Esophagus muscularis mucosa (tissue), 4 donors: Measurements from ENCODE around the gene ABCC4. TPM values are rescaled to one million over a fixed set of nuclear protein-coding genes. Genes with fewer than 3 reads are reported as not detected.

Experiments used
- DNase-seq: peaks from one replicate; pipeline ENCODE4 v3.0.0-alpha.2; 2017; ENCODE audit errors: extremely low spot score
- H3K27ac ChIP-seq, 4 donors: fragments of 200-600 bp; sonication (generic); replicated peaks in 1 of 4; 1 replicate in 3 of 4; 2 replicates in 1 of 4; pipeline ENCODE4 v1.5.1; 2016 to 2019; ENCODE audit warnings: mild to moderate bottlenecking in 1 of 4
- H3K27me3 ChIP-seq, 4 donors: fragments of 200-600 bp; sonication (generic); one replicate each; pipeline versions ENCODE4 v1.5.1 to v1.6.0; 2016 to 2019
- H3K36me3 ChIP-seq, 4 donors: fragments of 200-600 bp; sonication (generic); one replicate each; pipeline ENCODE4 v1.5.1; 2016 to 2019
- H3K4me1 ChIP-seq, 4 donors: fragments of 200-600 bp; sonication (generic); one replicate each; pipeline ENCODE4 v1.5.1; 2016 to 2019
- H3K4me3 ChIP-seq, 4 donors: fragments of 200-600 bp; sonication (generic); 1 replicate in 2 of 4; 2 replicates in 2 of 4; pipeline ENCODE4 v1.5.1; 2016 to 2019; ENCODE audit warnings: mild to moderate bottlenecking in 4 of 4, moderate library complexity in 1 of 4
- H3K9me3 ChIP-seq, 4 donors: fragments of 200-600 bp; sonication (generic); 1 replicate in 3 of 4; 2 replicates in 1 of 4; pipeline ENCODE4 v1.5.1; 2016 to 2019
- CTCF ChIP-seq, 3 experiments: fragments of 200-600 bp in 2 of 3; fragments of 450-650 bp in 1 of 3; sonication (generic) in 2 of 3; IDR thresholded peaks; one replicate each; pipeline ENCODE4 v1.5.1; 2017 to 2019; ENCODE audit warnings: antibody characterized with exemption in 3 of 3, mild to moderate bottlenecking in 2 of 3, moderate library complexity in 1 of 3
- EP300 ChIP-seq: sonication (generic); formaldehyde crosslinking; IDR thresholded peaks from one replicate; pipeline ENCODE4 v1.6.1; 2017; ENCODE audit warnings: antibody characterized with exemption
- POLR2A ChIP-seq: fragments of 450-650 bp; IDR thresholded peaks from one replicate; pipeline ENCODE4 v1.6.1; 2017; ENCODE audit warnings: antibody characterized with exemption, moderate library complexity, mild to moderate bottlenecking, low read depth
- POLR2AphosphoS5 ChIP-seq, 2 donors: sonication (generic); formaldehyde crosslinking; IDR thresholded peaks; one replicate each; pipeline ENCODE4 v1.6.1; 2017; ENCODE audit warnings: antibody characterized with exemption in 2 of 2
- WGBS: methylation state at CpG from one replicate; pipeline ENCODE4 v1.1.5; 2018; 5-methylcytosine and 5-hydroxymethylcytosine counted together
- intact Hi-C: fragments of 100-400 bp; cut with DNase I; formaldehyde crosslinking; loops from one replicate; pipeline ENCODE4 v1.15.1; 2023
- total RNA-seq, 4 donors: library from RNA; depleted of rRNA; stranded (reverse); fragments of >200 nt; gene quantifications; one replicate each; pipeline versions ENCODE4 v1.1.0 to v1.2.1, GENCODE V29; 2016

ABCC4 gene
- total RNA-seq, 4 donors from 2014 or later: 5.0 to 6.3 (median 6.0) TPM

- WGBS: 92% methylated on average over 3 of the region's 3 CpGs
- no peaks in the 10 kb centered on the region for H3K4me1 ChIP-seq
- no peaks in the 10 kb centered on the region for H3K36me3 ChIP-seq
- H3K27me3 ChIP-seq: no peaks in the 10 kb centered on the region
- no peak overlapping the region for H3K4me3 ChIP-seq
- no peaks in the 10 kb centered on the region for H3K9me3 ChIP-seq
- no peak overlapping the region for H3K27ac ChIP-seq
- DNase-seq: no peak
- TF ChIP-seq POLR2AphosphoS5 (IDR thresholded peaks at IDR 0.05) (no peak), EP300 (no peak), CTCF (IDR thresholded peaks at IDR 0.05) (no peak), POLR2A (no peak)
- intact Hi-C loops: no loop called here
Measured at GRCh38 chr13:95140502-95140901, 160.7 kb downstream of the ABCC4 start.

DNA sequence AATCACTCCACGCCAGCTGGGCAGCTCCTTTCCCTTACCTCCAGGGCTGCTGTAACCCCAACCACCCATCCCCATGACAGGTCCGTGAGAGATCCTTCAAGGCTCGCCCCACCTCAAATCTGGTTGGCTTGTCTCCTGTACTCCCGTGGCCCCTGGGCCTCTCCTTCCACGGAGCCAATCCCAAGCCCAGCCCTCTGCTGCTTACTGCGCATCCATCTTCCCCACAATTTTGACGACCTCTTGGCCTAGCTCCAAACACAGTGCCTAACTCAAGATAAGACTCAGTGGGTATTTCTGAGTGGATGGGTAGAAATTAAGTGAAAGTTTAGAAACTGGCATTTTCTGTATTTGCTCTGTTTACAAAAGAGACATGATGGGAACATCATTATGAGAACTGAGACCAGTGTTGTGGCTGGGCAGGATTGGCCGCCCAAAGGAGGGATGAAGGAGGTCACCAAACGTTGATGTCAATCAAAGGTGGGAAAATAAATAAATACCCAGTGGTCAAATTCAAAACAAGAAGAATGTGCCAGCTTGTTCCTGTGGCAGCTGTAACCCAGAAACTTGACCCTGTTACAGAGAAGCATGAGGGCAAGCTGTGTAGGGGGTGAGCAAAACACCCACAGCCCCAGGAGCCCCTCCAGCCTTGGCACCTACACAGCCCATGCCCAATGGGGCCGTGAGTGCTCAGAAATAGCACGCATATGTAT lies 162.2 kb downstream of the ABCC4 start:
- no peak overlapping the region for H3K4me3 ChIP-seq
- no peak overlapping the region for H3K27ac ChIP-seq
- WGBS: 83% methylated on average over 11 of the region's 11 CpGs
- no peaks in the 10 kb centered on the region for H3K4me1 ChIP-seq
- intact Hi-C loops: no loop called here
- no peaks in the 10 kb centered on the region for H3K9me3 ChIP-seq
- TF ChIP-seq POLR2AphosphoS5 (IDR thresholded peaks at IDR 0.05) (no peak), CTCF (IDR thresholded peaks at IDR 0.05) (no peak), EP300 (no peak), POLR2A (no peak)
- no peaks in the 10 kb centered on the region for H3K27me3 ChIP-seq
- H3K36me3 ChIP-seq: no peaks in the 10 kb centered on the region
- DNase-seq: peak; percentile 64

GRCh38 chr13:95137096-95137495 lies 164.2 kb downstream of the ABCC4 start:
- Histone ChIP-seq H3K4me1 (no peaks in the 10 kb centered on the region), H3K27me3 (no peaks in the 10 kb centered on the region), H3K4me3 (no peak overlapping the region), H3K27ac (no peak overlapping the region), H3K36me3 (no peaks in the 10 kb centered on the region), H3K9me3 (no peaks in the 10 kb centered on the region)
- DNase-seq: peak; percentile 45
- intact Hi-C loops: no loop called here
- 88% methylated on average over 3 of the region's 3 CpGs for WGBS
- TF ChIP-seq POLR2A: no peak
- TF ChIP-seq POLR2AphosphoS5 (IDR thresholded peaks at IDR 0.05): no peak
- TF ChIP-seq CTCF (IDR thresholded peaks at IDR 0.05): no peak
- no peak for TF ChIP-seq EP300

DNA sequence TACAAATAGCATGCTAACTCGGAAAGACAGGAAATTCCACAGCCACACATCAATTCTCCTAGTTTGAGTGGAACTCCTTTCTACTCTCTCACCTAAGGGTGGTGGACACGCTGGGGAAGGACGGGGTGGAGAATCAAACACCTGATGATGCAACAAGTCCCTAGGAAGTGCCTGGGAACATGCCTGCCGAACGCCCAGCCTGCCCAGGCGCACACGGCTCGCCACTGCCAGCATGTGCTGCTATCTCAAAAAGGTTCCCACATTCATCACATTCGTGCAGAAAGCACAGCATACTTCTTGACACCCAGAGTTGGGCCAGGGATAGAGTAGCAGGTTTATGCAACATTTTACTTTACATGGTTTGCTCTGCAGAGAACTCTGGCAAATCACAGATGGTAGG lies 164.6 kb downstream of the ABCC4 start:
- no peaks in the 10 kb centered on the region for H3K36me3 ChIP-seq
- H3K9me3 ChIP-seq: no peaks in the 10 kb centered on the region
- no peaks in the 10 kb centered on the region for H3K27me3 ChIP-seq
- intact Hi-C loops: no loop called here
- H3K4me3 ChIP-seq: no peak overlapping the region
- H3K4me1 ChIP-seq: no peaks in the 10 kb centered on the region
- WGBS: 93% methylated on average over 8 of the region's 9 CpGs
- H3K27ac ChIP-seq: no peak overlapping the region
- DNase-seq: peak; percentile 50
- TF ChIP-seq EP300: no peak
- TF ChIP-seq POLR2A: no peak
- TF ChIP-seq CTCF (IDR thresholded peaks at IDR 0.05): no peak
- TF ChIP-seq POLR2AphosphoS5 (IDR thresholded peaks at IDR 0.05): no peak

- no peak for DNase-seq
- 95% methylated on average over 5 of the region's 5 CpGs for WGBS
- intact Hi-C loops: no loop called here
- peaks cover 0 to 1% (median under 1%) of the 10 kb centered on the region in 4 donors for H3K4me1 ChIP-seq
- H3K9me3 ChIP-seq: no peaks in the 10 kb centered on the region
- TF ChIP-seq EP300: no peak
- TF ChIP-seq POLR2AphosphoS5 (IDR thresholded peaks at IDR 0.05): no peak
- no peak for TF ChIP-seq CTCF (IDR thresholded peaks at IDR 0.05)
- TF ChIP-seq POLR2A: no peak
- no peak overlapping the region for H3K4me3 ChIP-seq
- H3K27ac ChIP-seq: no peak overlapping the region
- no peaks in the 10 kb centered on the region for H3K36me3 ChIP-seq
- no peaks in the 10 kb centered on the region for H3K27me3 ChIP-seq
Measured at GRCh38 chr13:95133498-95133897, 167.8 kb downstream of the ABCC4 start.
